Body of pancreas (tissue), 4 donors: Measurements from ENCODE around the gene NEGR1. TPM values are rescaled to one million over a fixed set of nuclear protein-coding genes. Genes with fewer than 3 reads are reported as not detected.

Source experiments
- ATAC-seq: fragments of 150-250 bp; one replicate; pipeline ENCODE4 v1.9.1; 2016
- DNase-seq, 4 donors: peaks; one replicate each; pipeline ENCODE4 v3.0.0-alpha.2; 2019
- H3K27ac ChIP-seq, 4 donors: fragments of 200-600 bp; sonication (generic); 1 replicate in 3 of 4; 2 replicates in 1 of 4; pipeline versions ENCODE4 v1.5.1 to v1.6.1; 2016 to 2019; ENCODE audit warnings: mild to moderate bottlenecking in 1 of 4, mixed read lengths in 1 of 4, moderate library complexity in 1 of 4
- H3K27me3 ChIP-seq, 2 donors: fragments of 200-600 bp; sonication (generic); one replicate each; pipeline ENCODE4 v1.6.0; 2016; ENCODE audit warnings: mild to moderate bottlenecking in 1 of 2
- H3K36me3 ChIP-seq, 2 donors: fragments of 200-600 bp; sonication (generic); replicated peaks in 1 of 2; 2 replicates each; pipeline ENCODE4 v1.5.1; 2016; ENCODE audit warnings: low read depth in 2 of 2; ENCODE audit not compliant: insufficient read depth in 1 of 2
- H3K4me1 ChIP-seq: fragments of 200-600 bp; sonication (generic); one replicate; pipeline ENCODE4 v1.6.0; 2016
- H3K4me3 ChIP-seq, 2 donors: fragments of 200-600 bp; sonication (generic); 1 replicate in 1 of 2; 2 replicates in 1 of 2; pipeline ENCODE4 v1.5.1; 2016 to 2019
- H3K9me3 ChIP-seq, 3 donors: fragments of 200-600 bp; sonication (generic); 1 replicate in 2 of 3; 2 replicates in 1 of 3; pipeline ENCODE4 v1.5.1; 2016
- POLR2A ChIP-seq, 3 donors: fragments of 450-650 bp; IDR thresholded peaks; one replicate each; pipeline ENCODE4 v1.6.1; 2016; ENCODE audit warnings: antibody characterized with exemption in 3 of 3, mild to moderate bottlenecking in 2 of 3
- WGBS, 2 donors: methylation state at CpG; one replicate each; pipeline ENCODE4 v1.1.5; 2017; 5-methylcytosine and 5-hydroxymethylcytosine counted together
- intact Hi-C: fragments of 100-400 bp; cut with DNase I; formaldehyde crosslinking; loops from one replicate; pipeline ENCODE4 v1.15.1; 2023
- total RNA-seq, 2 donors: library from RNA; depleted of rRNA; stranded (reverse); fragments of >200 nt; gene quantifications; one replicate each; pipeline ENCODE4 v1.1.0, GENCODE V29; 2016
- TF ChIP-seq, protein P1 (sequence below), 7 experiments: fragments of 450-650 bp in 4 of 7; fragments of 200-600 bp in 3 of 7; sonication (generic) in 3 of 7; IDR thresholded peaks; one replicate each; pipeline ENCODE4 v1.5.1; 2016 to 2019; ENCODE audit warnings: antibody characterized with exemption in 7 of 7

The NEGR1 gene
- total RNA-seq, 2 donors from 2014 or later = 6.3 to 9.6 TPM

DNA sequence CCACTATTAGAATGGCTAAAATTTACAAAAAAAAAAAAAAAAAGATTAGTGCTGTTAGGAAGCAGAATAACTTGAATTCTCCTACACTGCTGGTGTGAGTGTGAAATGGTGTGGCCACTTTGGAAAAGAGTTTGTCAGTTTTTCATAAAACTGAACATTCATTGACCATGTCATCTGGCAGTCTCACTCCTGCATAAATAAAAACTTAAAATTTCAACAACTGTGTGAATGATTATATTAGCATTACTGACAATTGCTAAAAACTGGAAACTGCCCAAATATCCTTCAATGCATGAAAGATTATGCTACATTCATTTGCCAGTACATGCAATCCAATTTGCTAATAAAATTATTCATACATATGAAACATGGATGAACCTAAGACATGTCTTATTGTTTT lies 570.9 kb downstream of the NEGR1 start:
- no peak for ATAC-seq
- intact Hi-C loops = no loop called here

DNA sequence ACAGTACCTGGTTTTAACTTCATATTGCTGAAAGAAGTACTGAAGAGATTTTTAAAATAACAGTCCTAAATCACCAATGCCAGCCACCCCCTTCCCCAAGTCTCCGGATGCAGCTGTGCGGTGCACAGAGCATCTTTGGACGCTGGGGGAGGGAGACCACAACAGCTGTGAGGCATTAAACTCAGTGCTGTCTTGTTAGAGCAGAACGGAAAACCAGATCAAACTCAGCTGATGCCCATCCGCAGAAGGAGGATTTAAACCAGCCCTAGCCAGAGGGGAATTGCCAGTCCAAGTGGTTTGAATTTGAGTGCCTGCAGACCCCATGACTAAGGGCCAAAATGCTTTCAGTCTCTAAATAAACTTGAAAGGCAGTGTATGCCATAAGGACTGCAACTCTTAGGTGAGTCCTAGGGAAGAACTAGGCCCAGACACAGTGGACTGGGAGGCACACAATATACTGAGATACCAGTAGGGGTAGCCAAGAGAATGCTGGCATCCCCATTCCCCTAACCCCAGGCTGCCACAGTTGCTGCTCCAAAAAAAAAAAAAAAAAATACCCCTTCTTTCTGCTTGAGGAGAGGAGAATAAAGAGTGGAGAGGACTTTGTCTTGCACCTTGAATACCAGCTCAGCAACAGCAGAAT lies 576.2 kb downstream of the NEGR1 start:
- Histone ChIP-seq H3K36me3 (no peaks in the 10 kb centered on the region), H3K27me3 (no peaks in the 10 kb centered on the region), H3K27ac (no peak overlapping the region), H3K9me3 (peaks cover 0 to 3% (median 0%) of the 10 kb centered on the region in 3 donors), H3K4me3 (no peak overlapping the region), H3K4me1 (no peaks in the 10 kb centered on the region)
- WGBS, 2 donors = 81 to 90% methylated on average over 5 of the region's 5 CpGs
- ATAC-seq (no peak), DNase-seq (no peak)
- intact Hi-C loops = no loop called here
- TF ChIP-seq, protein P1, sequence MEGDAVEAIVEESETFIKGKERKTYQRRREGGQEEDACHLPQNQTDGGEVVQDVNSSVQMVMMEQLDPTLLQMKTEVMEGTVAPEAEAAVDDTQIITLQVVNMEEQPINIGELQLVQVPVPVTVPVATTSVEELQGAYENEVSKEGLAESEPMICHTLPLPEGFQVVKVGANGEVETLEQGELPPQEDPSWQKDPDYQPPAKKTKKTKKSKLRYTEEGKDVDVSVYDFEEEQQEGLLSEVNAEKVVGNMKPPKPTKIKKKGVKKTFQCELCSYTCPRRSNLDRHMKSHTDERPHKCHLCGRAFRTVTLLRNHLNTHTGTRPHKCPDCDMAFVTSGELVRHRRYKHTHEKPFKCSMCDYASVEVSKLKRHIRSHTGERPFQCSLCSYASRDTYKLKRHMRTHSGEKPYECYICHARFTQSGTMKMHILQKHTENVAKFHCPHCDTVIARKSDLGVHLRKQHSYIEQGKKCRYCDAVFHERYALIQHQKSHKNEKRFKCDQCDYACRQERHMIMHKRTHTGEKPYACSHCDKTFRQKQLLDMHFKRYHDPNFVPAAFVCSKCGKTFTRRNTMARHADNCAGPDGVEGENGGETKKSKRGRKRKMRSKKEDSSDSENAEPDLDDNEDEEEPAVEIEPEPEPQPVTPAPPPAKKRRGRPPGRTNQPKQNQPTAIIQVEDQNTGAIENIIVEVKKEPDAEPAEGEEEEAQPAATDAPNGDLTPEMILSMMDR (IDR thresholded peaks at IDR 0.05) = no peak
- no peak for TF ChIP-seq POLR2A (IDR thresholded peaks at IDR 0.05)

More for the DNA sequence above, 570.9 kb downstream of the NEGR1 start:
- H3K4me3 ChIP-seq = no peak overlapping the region
- DNase-seq = no peak
- no peaks in the 10 kb centered on the region for H3K4me1 ChIP-seq
- TF ChIP-seq, protein P1 (IDR thresholded peaks at IDR 0.05) = no peak
- TF ChIP-seq POLR2A (IDR thresholded peaks at IDR 0.05) = no peak
- peaks cover 0 to 3% (median 0%) of the 10 kb centered on the region in 3 donors for H3K9me3 ChIP-seq
- H3K36me3 ChIP-seq = no peaks in the 10 kb centered on the region
- H3K27ac ChIP-seq = no peak overlapping the region
- H3K27me3 ChIP-seq = no peaks in the 10 kb centered on the region

DNA sequence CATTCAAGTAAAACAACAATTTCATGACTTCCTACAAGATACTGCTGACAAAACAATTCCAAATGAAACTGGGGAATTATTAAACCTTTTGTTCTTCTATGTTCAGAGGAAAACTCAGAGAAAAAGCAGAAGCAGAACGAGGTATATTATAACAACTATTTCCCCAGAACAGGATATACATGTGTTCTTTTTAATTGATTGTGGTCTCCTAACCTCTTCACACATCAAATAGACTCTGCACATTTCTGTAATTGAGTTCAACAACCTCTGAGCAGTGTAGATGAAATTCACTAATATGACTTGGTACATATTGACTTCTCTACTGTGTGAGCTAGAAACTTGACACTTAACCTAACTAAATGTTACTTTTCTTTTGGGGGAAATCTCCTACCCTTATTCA lies 584.2 kb downstream of the NEGR1 start:
- Histone ChIP-seq H3K36me3 (no peaks in the 10 kb centered on the region), H3K4me3 (no peak overlapping the region), H3K27me3 (no peaks in the 10 kb centered on the region), H3K4me1 (no peaks in the 10 kb centered on the region), H3K27ac (no peak overlapping the region), H3K9me3 (no peaks in the 10 kb centered on the region)
- DNase-seq (no peak), ATAC-seq (no peak)
- WGBS, 2 donors = 38 to 53% methylated on average over 1 of the region's 1 CpG
- TF ChIP-seq POLR2A (IDR thresholded peaks at IDR 0.05) = no peak
- TF ChIP-seq, protein P1 (IDR thresholded peaks at IDR 0.05) = no peak
- intact Hi-C loops = no loop called here

DNA sequence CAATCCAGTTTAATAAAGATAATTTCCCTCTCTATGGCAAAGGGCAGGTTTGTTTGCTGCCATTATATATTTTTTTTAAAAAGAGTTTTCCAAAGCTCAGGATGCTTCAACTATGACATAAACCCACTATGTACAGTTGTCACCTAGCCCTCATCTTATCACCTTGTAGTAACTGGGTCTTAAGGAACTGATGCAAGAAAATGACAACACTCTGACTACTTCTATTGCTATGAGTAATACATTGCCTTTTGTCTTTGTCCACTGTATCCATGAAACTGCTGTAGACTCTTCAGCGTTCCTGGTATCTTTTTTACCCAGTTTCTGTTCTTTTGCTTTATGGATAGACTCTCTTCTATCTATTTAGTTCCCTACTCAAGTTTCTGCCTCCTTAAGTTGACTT lies 586.5 kb downstream of the NEGR1 start:
- TF ChIP-seq, protein P1 (IDR thresholded peaks at IDR 0.05) = no peak
- TF ChIP-seq POLR2A (IDR thresholded peaks at IDR 0.05) = no peak
- H3K27me3 ChIP-seq = no peaks in the 10 kb centered on the region
- no peak overlapping the region for H3K4me3 ChIP-seq
- no peaks in the 10 kb centered on the region for H3K36me3 ChIP-seq
- no peaks in the 10 kb centered on the region for H3K9me3 ChIP-seq
- H3K27ac ChIP-seq = no peak overlapping the region
- H3K4me1 ChIP-seq = no peaks in the 10 kb centered on the region
- DNase-seq (no peak), ATAC-seq (no peak)
- WGBS, 2 donors = 58 to 61% methylated on average over 1 of the region's 1 CpG
- intact Hi-C loops = no loop called here

DNA sequence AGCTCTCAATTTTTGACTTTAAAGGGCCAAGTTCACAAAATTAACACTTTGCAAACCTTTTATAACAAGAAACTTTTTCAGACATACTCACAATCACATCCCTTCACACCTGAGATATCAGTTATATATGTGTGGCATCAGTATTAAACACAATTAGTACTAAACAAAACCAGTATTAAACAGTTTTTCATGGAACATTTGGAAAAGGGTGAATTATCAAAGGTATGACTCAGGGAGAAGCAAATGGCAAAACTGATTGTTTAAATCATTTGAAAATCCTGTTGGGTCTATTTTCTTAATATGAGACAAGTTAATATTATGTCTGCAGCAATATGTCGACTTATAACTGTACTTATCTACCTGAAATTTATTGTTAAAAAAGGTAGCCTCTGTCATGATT lies 587.3 kb downstream of the NEGR1 start:
- H3K36me3 ChIP-seq = no peaks in the 10 kb centered on the region
- H3K4me1 ChIP-seq = no peaks in the 10 kb centered on the region
- no peak for TF ChIP-seq POLR2A (IDR thresholded peaks at IDR 0.05)
- ATAC-seq (no peak), DNase-seq (no peak)
- no peaks in the 10 kb centered on the region for H3K9me3 ChIP-seq
- no peak overlapping the region for H3K27ac ChIP-seq
- H3K4me3 ChIP-seq = no peak overlapping the region
- intact Hi-C loops = no loop called here
- 69 to 75% methylated on average over 1 of the region's 1 CpG for WGBS, 2 donors
- no peaks in the 10 kb centered on the region for H3K27me3 ChIP-seq
